CD4-positive, alpha-beta T cell treated with Interleukin-15 for 1 hour (primary cell): ENCODE measurements around the gene BUB1.
"Not testable (repeated sequence)": the region's sequence is repeated elsewhere in the genome, so short reads cannot be mapped to it uniquely, and the experiment has no call there.

ENCODE experiments used
- DNase-seq: peaks from one replicate; pipeline ENCODE4 v3.0.0-alpha.2; 2020

The BUB1 gene

DNA sequence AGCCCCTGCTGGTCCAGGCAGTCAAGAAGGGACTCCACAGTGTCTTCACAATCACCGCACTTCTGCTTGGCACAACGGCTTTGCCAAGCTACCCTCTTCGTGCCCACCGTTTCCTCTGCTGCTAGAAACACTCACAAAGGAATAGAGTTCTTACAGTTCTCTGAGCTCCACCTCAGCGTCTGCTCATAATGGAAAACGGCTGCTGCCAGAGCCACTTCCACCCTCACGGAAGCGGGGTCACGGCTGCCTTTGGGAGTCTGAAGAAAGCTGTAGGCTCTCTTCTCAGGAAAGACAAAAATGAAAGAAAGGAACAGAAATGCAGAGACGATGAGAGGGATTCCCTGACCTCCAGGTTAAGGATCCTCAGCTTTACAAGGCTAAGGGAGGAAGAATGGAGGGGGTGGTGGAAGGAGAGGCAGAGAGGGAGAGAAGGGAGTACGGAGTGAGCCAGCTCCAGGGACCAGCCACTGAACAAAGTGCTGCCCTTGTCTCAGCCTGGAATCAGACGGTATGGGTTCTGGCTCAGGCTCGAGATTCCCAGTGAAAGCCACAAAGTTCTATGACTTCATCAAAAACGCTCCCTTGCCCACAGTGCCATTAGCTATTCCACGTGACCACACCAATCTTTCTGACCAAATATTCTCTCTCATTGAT lies 88.1 kb downstream of the BUB1 start:
- DNase-seq, result not testable (repeated sequence)

GRCh38 chr2:110588520-110588919 lies 89.3 kb downstream of the BUB1 start:
- DNase-seq, result not testable (repeated sequence)
